ENCODE measurements around the gene MDP1. TPM values are rescaled to one million over a fixed set of nuclear protein-coding genes. Genes with fewer than 3 reads are reported as not detected.

The MDP1 gene
- total RNA-seq, 2 donors from 2014 or later: 8.2 to 10.9 TPM

- no peaks in the 10 kb centered on the region for H3K9me3 ChIP-seq
- no peak overlapping the region for H3K9ac ChIP-seq (ENCODE audit: low read depth in 2 of 2, low read length in 2 of 2)
- H3K27ac ChIP-seq: no peak overlapping the region
- no peaks in the 10 kb centered on the region for H3K27me3 ChIP-seq
- no peaks in the 10 kb centered on the region for H3K4me1 ChIP-seq
- no peak for DNase-seq
- no peak for TF ChIP-seq CTCF (IDR thresholded peaks at IDR 0.05)
- intact Hi-C loops (cut with DNase I): no loop called here
- H3K4me3 ChIP-seq: no peak overlapping the region
- H3K36me3 ChIP-seq: peaks cover under 1% of the 10 kb centered on the region
These were observed 45.5 kb upstream of the MDP1 start for GRCh38 chr14:24261256-24261968.

- TF ChIP-seq CTCF (IDR thresholded peaks at IDR 0.05): no peak
- H3K4me1 ChIP-seq: no peaks in the 10 kb centered on the region
- DNase-seq: no peak
- H3K36me3 ChIP-seq: no peaks in the 10 kb centered on the region
- H3K27me3 ChIP-seq: no peaks in the 10 kb centered on the region
- no peak overlapping the region for H3K9ac ChIP-seq (ENCODE audit: low read depth in 2 of 2, low read length in 2 of 2)
- H3K27ac ChIP-seq: no peak overlapping the region
- H3K4me3 ChIP-seq: no peak overlapping the region
- H3K9me3 ChIP-seq: no peaks in the 10 kb centered on the region
- intact Hi-C loops (cut with DNase I): no loop called here
These were observed 44.9 kb upstream of the MDP1 start for GRCh38 chr14:24260780-24261157.

DNA sequence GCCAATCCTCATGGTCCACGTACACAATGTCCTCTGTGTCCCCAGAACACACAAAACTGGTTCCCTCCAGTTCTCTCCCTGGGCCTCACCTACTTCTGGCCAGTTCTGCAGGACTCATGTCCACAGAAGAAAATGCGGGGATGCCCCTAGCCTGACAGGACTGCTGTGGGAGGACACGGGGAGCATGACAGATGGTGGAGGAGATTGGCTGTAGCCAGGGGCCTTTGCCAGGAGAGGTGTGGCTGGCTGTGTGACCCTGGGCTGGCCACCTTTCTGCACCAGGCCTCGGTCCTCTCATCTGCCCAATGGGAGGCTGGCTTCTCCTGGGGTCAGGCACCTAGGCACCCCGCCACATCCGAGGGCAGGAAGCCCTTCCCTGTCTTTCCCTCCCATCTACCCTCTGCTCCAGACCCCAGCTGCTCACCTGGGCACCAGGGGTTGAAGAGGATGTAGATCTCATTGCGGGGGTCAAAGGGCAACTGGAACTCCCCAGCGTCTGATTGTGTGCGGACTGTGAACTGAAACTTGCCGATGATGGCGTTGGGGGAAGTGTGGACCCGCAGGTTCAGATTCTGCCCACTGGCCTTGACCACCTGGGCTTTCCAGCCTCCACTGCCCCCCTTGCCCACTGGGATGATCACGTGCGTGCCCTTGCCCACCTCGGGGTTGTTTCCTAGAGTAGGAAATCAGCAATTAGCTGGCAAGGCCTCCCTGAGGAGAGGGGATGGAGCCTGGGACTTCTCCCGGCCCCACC is 44.3 kb upstream of the MDP1 start:
- Histone ChIP-seq H3K9ac (ENCODE audit: low read depth in 2 of 2, low read length in 2 of 2) (no peak overlapping the region), H3K36me3 (no peaks in the 10 kb centered on the region), H3K27me3 (no peaks in the 10 kb centered on the region), H3K4me1 (no peaks in the 10 kb centered on the region), H3K4me3 (no peak overlapping the region), H3K9me3 (no peaks in the 10 kb centered on the region), H3K27ac (no peak overlapping the region)
- intact Hi-C loops (cut with DNase I): no loop called here
- DNase-seq: no peak
- TF ChIP-seq CTCF (IDR thresholded peaks at IDR 0.05): no peak

DNA sequence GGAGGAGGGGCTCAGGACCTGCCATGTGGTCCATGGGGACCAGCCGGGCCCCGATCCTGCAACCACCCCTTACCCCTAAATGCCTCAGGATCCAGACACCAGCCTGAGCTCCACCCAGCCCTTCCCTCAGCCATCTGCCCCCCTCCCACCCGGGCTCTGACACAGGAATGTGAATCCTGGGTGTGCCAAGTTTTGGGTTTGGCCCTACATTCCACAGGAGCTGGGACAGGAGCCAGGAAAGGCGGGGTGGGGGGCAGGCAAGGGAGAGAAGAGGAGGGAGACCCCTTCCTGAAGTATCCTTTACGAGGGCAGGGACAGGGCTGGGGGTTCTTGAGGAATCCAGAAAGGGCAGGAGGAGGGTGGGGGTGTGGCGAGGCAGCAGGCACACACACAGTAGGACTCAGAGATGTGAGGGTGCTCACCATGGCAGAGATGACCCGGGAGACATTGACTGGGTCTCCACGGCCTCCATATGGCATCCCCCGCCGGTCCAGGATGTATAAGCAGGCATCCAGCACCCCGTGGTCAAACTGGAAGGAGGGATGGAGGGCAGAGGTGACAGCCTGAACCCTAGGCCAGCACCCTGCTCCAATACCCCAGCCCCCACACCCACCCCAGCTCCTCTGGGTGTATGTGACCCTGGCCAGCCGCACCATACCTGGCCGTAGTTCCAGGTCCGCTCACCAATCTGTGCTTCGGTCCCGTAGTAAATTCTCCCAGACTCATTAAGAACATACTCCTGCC is 43.6 kb upstream of the MDP1 start:
- Histone ChIP-seq H3K4me1 (no peaks in the 10 kb centered on the region), H3K4me3 (no peak overlapping the region), H3K27ac (no peak overlapping the region), H3K27me3 (no peaks in the 10 kb centered on the region), H3K9ac (ENCODE audit: low read depth in 2 of 2, low read length in 2 of 2) (no peak overlapping the region), H3K36me3 (no peaks in the 10 kb centered on the region), H3K9me3 (no peaks in the 10 kb centered on the region)
- DNase-seq: no peak
- intact Hi-C loops (cut with DNase I): no loop called here
- TF ChIP-seq CTCF (IDR thresholded peaks at IDR 0.05): no peak

GRCh38 chr14:24258548-24259265 is 42.8 kb upstream of the MDP1 start:
- intact Hi-C loops (cut with DNase I): no loop called here
- Histone ChIP-seq H3K27ac (no peak overlapping the region), H3K27me3 (no peaks in the 10 kb centered on the region), H3K4me1 (no peaks in the 10 kb centered on the region), H3K4me3 (no peak overlapping the region), H3K36me3 (no peaks in the 10 kb centered on the region), H3K9me3 (no peaks in the 10 kb centered on the region), H3K9ac (ENCODE audit: low read depth in 2 of 2, low read length in 2 of 2) (no peak overlapping the region)
- no peak for DNase-seq
- TF ChIP-seq CTCF (IDR thresholded peaks at IDR 0.05): no peak
